Medulla oblongata (tissue), 1 donor: ENCODE measurements around the gene USP40.

Experiments
- DNase-seq: peaks from one replicate; pipeline ENCODE4 v3.0.0-alpha.2; 2015; ENCODE audit errors: extremely low spot score

USP40 gene

GRCh38 chr2:233474308-233475160, 92.0 kb downstream of the USP40 start:
- no peak for DNase-seq

GRCh38 chr2:233473878-233474277, 92.7 kb downstream of the USP40 start:
- DNase-seq, result no peak

- DNase-seq, result no peak
Observed at GRCh38 chr2:233473386-233473791, 93.2 kb downstream of the USP40 start.

- DNase-seq, result no peak
Observed at GRCh38 chr2:233471291-233472035, 95.1 kb downstream of the USP40 start.

GRCh38 chr2:233470839-233471238, 95.7 kb downstream of the USP40 start:
- no peak for DNase-seq

- DNase-seq, result peak; percentile 92
Observed at GRCh38 chr2:233470011-233470687, 96.4 kb downstream of the USP40 start.

- DNase-seq, result no peak
Observed at GRCh38 chr2:233469261-233470010, 97.1 kb downstream of the USP40 start.

- DNase-seq, result no peak
Observed at GRCh38 chr2:233468741-233469110, 97.9 kb downstream of the USP40 start.

- DNase-seq, result no peak
Observed at GRCh38 chr2:233468047-233468740, 98.4 kb downstream of the USP40 start.

- peak; percentile 74 for DNase-seq
Observed at GRCh38 chr2:233466991-233467603, 99.5 kb downstream of the USP40 start.

- no peak for DNase-seq
Observed at GRCh38 chr2:233464531-233465240, 101.9 kb downstream of the USP40 start.

GRCh38 chr2:233464056-233464455, 102.5 kb downstream of the USP40 start:
- no peak for DNase-seq

GRCh38 chr2:233463586-233463985, 103.0 kb downstream of the USP40 start:
- no peak for DNase-seq

GRCh38 chr2:233462826-233463470, 103.6 kb downstream of the USP40 start:
- DNase-seq, result no peak

GRCh38 chr2:233462202-233462785, 104.3 kb downstream of the USP40 start:
- no peak for DNase-seq

- DNase-seq, result no peak
Observed at GRCh38 chr2:233461481-233461891, 105.1 kb downstream of the USP40 start.

- peak; percentile 32 for DNase-seq
Observed at GRCh38 chr2:233460726-233461441, 105.7 kb downstream of the USP40 start.

GRCh38 chr2:233459426-233459825, 107.2 kb downstream of the USP40 start:
- no peak for DNase-seq
